Keratinocyte (primary cell): ENCODE results near the gene EML1. TPM values are rescaled to one million over a fixed set of nuclear protein-coding genes. Genes with fewer than 3 reads are reported as not detected.

Experiments used
- DNase-seq: peaks from one replicate; pipeline ENCODE4 v3.0.0-alpha.2; 2011; ENCODE audit warnings: low read depth, missing footprints, low spot score
- FAIRE-seq: peaks from 2 replicates; lab custom pipeline; 2011; peaks lifted over from hg19 to GRCh38; lab: Jason Lieb, UNC
- H2AFZ ChIP-seq: 2 replicates; pipeline ENCODE4 v1.6.0; 2012; ENCODE audit warnings: low read length, control low read depth, inconsistent platforms; ENCODE audit not compliant: control insufficient read depth
- H3K27ac ChIP-seq: 2 replicates; pipeline ENCODE4 v1.5.1; 2011; ENCODE audit warnings: low read length; ENCODE audit not compliant: control insufficient read depth, insufficient read depth
- H3K27me3 ChIP-seq: 3 replicates; pipeline ENCODE4 v1.6.0; 2011; ENCODE audit warnings: low read length; ENCODE audit not compliant: control insufficient read depth, insufficient read depth; ENCODE audit errors: extremely low read depth
- H3K36me3 ChIP-seq, 2 experiments: 2 replicates in 1 of 2; 3 replicates in 1 of 2; pipeline ENCODE4 v1.5.1; 2011; ENCODE audit warnings: low read length in 2 of 2, mild to moderate bottlenecking in 1 of 2; ENCODE audit not compliant: control insufficient read depth in 2 of 2, insufficient read depth in 2 of 2; ENCODE audit errors: extremely low read depth in 1 of 2
- H3K4me1 ChIP-seq: 3 replicates; pipeline ENCODE4 v1.5.1; 2011; ENCODE audit warnings: low read length; ENCODE audit not compliant: control insufficient read depth, insufficient read depth; ENCODE audit errors: extremely low read depth
- H3K4me2 ChIP-seq: 3 replicates; pipeline ENCODE4 v1.6.0; 2011; ENCODE audit warnings: low read depth, low read length; ENCODE audit not compliant: control insufficient read depth, insufficient read depth; ENCODE audit errors: extremely low read depth
- H3K4me3 ChIP-seq, 3 experiments: fragments of 200-600 bp in 1 of 3; sonication (generic) in 1 of 3; 2 replicates in 2 of 3; 3 replicates in 1 of 3; pipeline ENCODE4 v1.5.1; 2011 to 2016; ENCODE audit warnings: low read length in 3 of 3, mild to moderate bottlenecking in 3 of 3, control low read depth in 2 of 3, inconsistent platforms in 1 of 3, low read depth in 1 of 3, mixed read lengths in 1 of 3, mixed run types in 1 of 3, moderate library complexity in 1 of 3; ENCODE audit not compliant: control insufficient read depth in 2 of 3, insufficient read depth in 2 of 3; ENCODE audit errors: extremely low read depth in 1 of 3
- H3K79me2 ChIP-seq: 2 replicates; pipeline ENCODE4 v1.6.0; 2012; ENCODE audit warnings: low read length; ENCODE audit not compliant: control insufficient read depth, insufficient read depth
- H3K9ac ChIP-seq: 3 replicates; pipeline ENCODE4 v1.6.0; 2011; ENCODE audit warnings: low read length; ENCODE audit not compliant: control insufficient read depth, insufficient read depth; ENCODE audit errors: extremely low read depth
- H3K9me1 ChIP-seq: 3 replicates; pipeline ENCODE4 v1.6.0; 2011; ENCODE audit warnings: low read length; ENCODE audit not compliant: control insufficient read depth, insufficient read depth; ENCODE audit errors: extremely low read depth
- H3K9me3 ChIP-seq: 2 replicates; pipeline ENCODE4 v1.5.1; 2012; ENCODE audit warnings: low read depth, low read length; ENCODE audit not compliant: control insufficient read depth
- H4K20me1 ChIP-seq: 3 replicates; pipeline ENCODE4 v1.6.0; 2011; ENCODE audit warnings: low read length; ENCODE audit not compliant: control insufficient read depth, insufficient read depth; ENCODE audit errors: extremely low read depth
- CTCF ChIP-seq, 3 experiments: IDR thresholded peaks in 1 of 3; conservative IDR thresholded peaks in 1 of 3; optimal IDR thresholded peaks in 1 of 3; 2 replicates in 2 of 3; 3 replicates in 1 of 3; pipeline versions ENCODE3 to v1.5.1; 2011; ENCODE audit warnings: low read length in 3 of 3, mild to moderate bottlenecking in 3 of 3, moderate library complexity in 2 of 3, control low read depth in 1 of 3, inconsistent platforms in 1 of 3; ENCODE audit not compliant: insufficient read depth in 2 of 3; ENCODE audit errors: extremely low read depth in 1 of 3
- EZH2 ChIP-seq: IDR thresholded peaks from one replicate; pipeline ENCODE4 v1.6.1; 2012; ENCODE audit warnings: inconsistent platforms, mild to moderate bottlenecking, low read length, moderate library complexity
- dilution Hi-C: fragments of 300-500 bp; cut with MboI; formaldehyde crosslinking; loops from one replicate; pipeline ENCODE4 v1.7.0; 2020; ENCODE audit warnings: low sequenced_read_pairs; ENCODE audit not compliant: extremely low pct_ligation_motif_present
- polyA plus RNA-seq, 5 experiments: library from polyadenylated mRNA; depleted of rRNA in 3 of 5; stranded (reverse) in 3 of 5; stranded (forward) in 1 of 5; unstranded in 1 of 5; fragments of >200 nt; gene quantifications; 1 replicate in 1 of 5; 2 replicates in 3 of 5; 3 replicates in 1 of 5; pipeline versions ENCODE4 v1.2.1 to v1.2.3, GENCODE V29; 2011 to 2012; ENCODE audit warnings: missing spikeins in 2 of 5, low read depth in 1 of 5, low replicate concordance in 1 of 5

The EML1 gene
- polyA plus RNA-seq, 1 donor (not counting 4 experiments of a cell fraction or from before 2014, with no cell fraction given): 0.84 TPM

- Histone ChIP-seq H4K20me1 (no peaks in the 10 kb centered on the region), H3K79me2 (no peaks in the 10 kb centered on the region), H3K4me2 (no peak overlapping the region), H3K4me3 (no peak overlapping the region), H3K9me1 (no peaks in the 10 kb centered on the region), H3K9me3 (no peaks in the 10 kb centered on the region), H3K36me3 (no peaks in the 10 kb centered on the region), H2AFZ (no peak overlapping the region), H3K9ac (no peak overlapping the region), H3K27ac (no peak overlapping the region), H3K4me1 (no peaks in the 10 kb centered on the region), H3K27me3 (no peaks in the 10 kb centered on the region)
- dilution Hi-C loops: no loop called here
- FAIRE-seq (no peak), DNase-seq (no peak)
- no peak for TF ChIP-seq EZH2
- TF ChIP-seq CTCF (optimal IDR thresholded peaks at IDR 0.05 in 1 of 3, IDR thresholded peaks at IDR 0.05 in 1 of 3, conservative IDR thresholded peaks at IDR 0.05 in 1 of 3; ENCODE audit: extremely low read depth in 1 of 3, insufficient read depth in 2 of 3, low read length in 3 of 3): no peak
Observed at GRCh38 chr14:99902925-99903324, 109.7 kb downstream of the EML1 start.

DNA sequence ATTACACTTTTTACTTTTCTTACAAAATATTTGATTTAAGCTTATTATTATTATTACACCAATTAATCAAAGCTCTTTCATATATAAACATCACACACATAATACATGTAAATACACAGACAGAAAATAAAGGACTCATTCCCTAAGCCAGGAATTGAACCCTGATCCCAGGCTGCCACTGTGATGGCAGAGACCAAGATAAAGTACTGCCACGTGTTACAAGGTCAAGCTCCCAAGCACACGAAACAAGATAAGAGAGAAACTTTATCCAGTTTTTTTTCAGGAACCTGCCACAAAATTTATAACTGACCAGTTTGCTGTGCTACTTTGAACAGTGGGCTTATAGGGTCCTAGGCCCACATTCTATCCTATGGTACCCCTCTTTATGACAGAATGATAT is 111.3 kb downstream of the EML1 start:
- Histone ChIP-seq H3K27me3 (no peaks in the 10 kb centered on the region), H3K79me2 (no peaks in the 10 kb centered on the region), H3K36me3 (no peaks in the 10 kb centered on the region), H3K9me1 (no peaks in the 10 kb centered on the region), H3K9ac (no peak overlapping the region), H3K9me3 (no peaks in the 10 kb centered on the region), H3K4me3 (no peak overlapping the region), H2AFZ (no peak overlapping the region), H4K20me1 (no peaks in the 10 kb centered on the region), H3K4me1 (no peaks in the 10 kb centered on the region), H3K27ac (no peak overlapping the region), H3K4me2 (no peak overlapping the region)
- TF ChIP-seq CTCF (optimal IDR thresholded peaks at IDR 0.05 in 1 of 3, IDR thresholded peaks at IDR 0.05 in 1 of 3, conservative IDR thresholded peaks at IDR 0.05 in 1 of 3; ENCODE audit: extremely low read depth in 1 of 3, insufficient read depth in 2 of 3, low read length in 3 of 3): no peak
- no peak for TF ChIP-seq EZH2
- DNase-seq (no peak), FAIRE-seq (no peak)
- dilution Hi-C loops: no loop called here
